ENCODE data around the gene MPG.
"Not testable (repeated sequence)": the region's sequence is repeated elsewhere in the genome, so short reads cannot be mapped to it uniquely, and the experiment has no call there.

The MPG gene

GRCh38 chr16:43294-43693 is 34.7 kb upstream of the MPG start:
- no peak overlapping the region for H3K4me3 ChIP-seq (ENCODE audit: low read depth in 1 of 2, low read length in 2 of 2)
- ATAC-seq (ENCODE audit: insufficient read depth, low read depth) (no peak), DNase-seq (no peak)
- H3K9me3 ChIP-seq (ENCODE audit: insufficient read depth, low read length, severe bottlenecking): no peaks in the 10 kb centered on the region
- peaks cover 3% of the 10 kb centered on the region; the same call in 1 of the 2 replicates for H3K4me1 ChIP-seq (ENCODE audit: insufficient read depth, low read length)
- H3K36me3 ChIP-seq (ENCODE audit: insufficient read depth, low read length): peaks cover 69% of the 10 kb centered on the region
- H3K79me2 ChIP-seq (ENCODE audit: insufficient read depth, low read length): peaks cover 8% of the 10 kb centered on the region
- no peaks in the 10 kb centered on the region for H3K27me3 ChIP-seq (ENCODE audit: insufficient read depth, low read length, poor library complexity)
- H3K27ac ChIP-seq (ENCODE audit: low read length): no peak overlapping the region
- H4K20me1 ChIP-seq (ENCODE audit: insufficient read depth, low read length): peaks cover 33% of the 10 kb centered on the region
- H3K9ac ChIP-seq (ENCODE audit: low read depth, low read length): no peak overlapping the region
- H2AFZ ChIP-seq (ENCODE audit: low read depth, low read length): no peak overlapping the region
- TF ChIP-seq EZH2 (IDR thresholded peaks at IDR 0.05; ENCODE audit: borderline replicate concordance, low read depth, low read length, severe bottlenecking) (no peak), CTCF (IDR thresholded peaks at IDR 0.05; ENCODE audit: borderline replicate concordance, extremely low read depth, low read length, poor library complexity, severe bottlenecking) (no peak)
- H3K4me2 ChIP-seq (ENCODE audit: insufficient read depth, low read length): no peak overlapping the region

GRCh38 chr16:44655-45054 is 33.4 kb upstream of the MPG start:
- DNase-seq: no peak
- peaks cover 3% of the 10 kb centered on the region; the same call in 1 of the 2 replicates for H3K4me1 ChIP-seq (ENCODE audit: insufficient read depth, low read length)
- peaks cover 73% of the 10 kb centered on the region for H3K36me3 ChIP-seq (ENCODE audit: insufficient read depth, low read length)
- no peak overlapping the region for H3K4me3 ChIP-seq (ENCODE audit: low read depth in 1 of 2, low read length in 2 of 2)
- no peak overlapping the region for H3K9ac ChIP-seq (ENCODE audit: low read depth, low read length)
- peaks cover 15% of the 10 kb centered on the region for H3K79me2 ChIP-seq (ENCODE audit: insufficient read depth, low read length)
- H3K27me3 ChIP-seq (ENCODE audit: insufficient read depth, low read length, poor library complexity): no peaks in the 10 kb centered on the region
- H2AFZ ChIP-seq (ENCODE audit: low read depth, low read length): no peak overlapping the region
- H3K4me2 ChIP-seq (ENCODE audit: insufficient read depth, low read length): no peak overlapping the region
- H3K27ac ChIP-seq (ENCODE audit: low read length): no peak overlapping the region
- H4K20me1 ChIP-seq (ENCODE audit: insufficient read depth, low read length): peaks cover 27% of the 10 kb centered on the region; the same call in 1 of the 2 replicates
- no peaks in the 10 kb centered on the region for H3K9me3 ChIP-seq (ENCODE audit: insufficient read depth, low read length, severe bottlenecking)
- TF ChIP-seq CTCF (IDR thresholded peaks at IDR 0.05; ENCODE audit: borderline replicate concordance, extremely low read depth, low read length, poor library complexity, severe bottlenecking) (no peak), EZH2 (IDR thresholded peaks at IDR 0.05; ENCODE audit: borderline replicate concordance, low read depth, low read length, severe bottlenecking) (no peak)
- ATAC-seq (ENCODE audit: insufficient read depth, low read depth): no peak

GRCh38 chr16:45454-45853 is 32.6 kb upstream of the MPG start:
- ATAC-seq (ENCODE audit: insufficient read depth, low read depth): no peak
- no peak overlapping the region for H3K9ac ChIP-seq (ENCODE audit: low read depth, low read length)
- peaks cover 21% of the 10 kb centered on the region for H3K79me2 ChIP-seq (ENCODE audit: insufficient read depth, low read length)
- H3K36me3 ChIP-seq (ENCODE audit: insufficient read depth, low read length): peaks cover 81% of the 10 kb centered on the region
- H2AFZ ChIP-seq (ENCODE audit: low read depth, low read length): no peak overlapping the region
- H4K20me1 ChIP-seq (ENCODE audit: insufficient read depth, low read length): peaks cover 28% of the 10 kb centered on the region; the same call in 1 of the 2 replicates
- no peaks in the 10 kb centered on the region for H3K9me3 ChIP-seq (ENCODE audit: insufficient read depth, low read length, severe bottlenecking)
- H3K27me3 ChIP-seq (ENCODE audit: insufficient read depth, low read length, poor library complexity): no peaks in the 10 kb centered on the region
- peaks cover 3% of the 10 kb centered on the region; the same call in 1 of the 2 replicates for H3K4me1 ChIP-seq (ENCODE audit: insufficient read depth, low read length)
- H3K4me2 ChIP-seq (ENCODE audit: insufficient read depth, low read length): no peak overlapping the region
- TF ChIP-seq CTCF (IDR thresholded peaks at IDR 0.05; ENCODE audit: borderline replicate concordance, extremely low read depth, low read length, poor library complexity, severe bottlenecking) (no peak), EZH2 (IDR thresholded peaks at IDR 0.05; ENCODE audit: borderline replicate concordance, low read depth, low read length, severe bottlenecking) (no peak)
- H3K27ac ChIP-seq (ENCODE audit: low read length): no peak overlapping the region
- no peak for DNase-seq
- H3K4me3 ChIP-seq (ENCODE audit: low read depth in 1 of 2, low read length in 2 of 2): no peak overlapping the region

- ATAC-seq (ENCODE audit: insufficient read depth, low read depth): not testable (repeated sequence)
Observed at GRCh38 chr16:46510-46909, 31.5 kb upstream of the MPG start.

More at GRCh38 chr16:46510-46909, 31.5 kb upstream of the MPG start:
- H3K27me3 ChIP-seq (ENCODE audit: insufficient read depth, low read length, poor library complexity); H3K4me2 ChIP-seq (ENCODE audit: insufficient read depth, low read length); DNase-seq; H3K4me3 ChIP-seq (ENCODE audit: low read depth in 1 of 2, low read length in 2 of 2); H3K27ac ChIP-seq (ENCODE audit: low read length); H2AFZ ChIP-seq (ENCODE audit: low read depth, low read length); H3K9ac ChIP-seq (ENCODE audit: low read depth, low read length); H3K9me3 ChIP-seq (ENCODE audit: insufficient read depth, low read length, severe bottlenecking): not testable (repeated sequence)
- Histone ChIP-seq H4K20me1 (ENCODE audit: insufficient read depth, low read length) (peaks cover 38% of the 10 kb centered on the region; the same call in 1 of the 2 replicates), H3K79me2 (ENCODE audit: insufficient read depth, low read length) (peaks cover 31% of the 10 kb centered on the region), H3K36me3 (ENCODE audit: insufficient read depth, low read length) (peaks cover 87% of the 10 kb centered on the region), H3K4me1 (ENCODE audit: insufficient read depth, low read length) (peaks cover 13% of the 10 kb centered on the region)
